ENCODE data around the gene ITPA. TPM values are rescaled to one million over a fixed set of nuclear protein-coding genes. Genes with fewer than 3 reads are reported as not detected.
"Not testable (repeated sequence)": the region's sequence is repeated elsewhere in the genome, so short reads cannot be mapped to it uniquely, and the experiment has no call there.

ITPA gene
- total RNA-seq, 1 experiment from 2014 or later: 117 TPM

GRCh38 chr20:3209946-3210317 is 634 bp downstream of the ITPA start:
- no TSS peak for BruUV-seq (replicated peaks)
- H3K9ac ChIP-seq (ENCODE audit: low read length): peak overlapping the region; percentile 90
- peak overlapping the region; percentile 92 for H2AFZ ChIP-seq (ENCODE audit: low read length)
- ATAC-seq (peak; percentile 55), DNase-seq (no peak)
- no peaks in the 10 kb centered on the region for H3K27me3 ChIP-seq (ENCODE audit: low read length)
- CTCF ChIA-PET: no interaction called here
- H3K79me2 ChIP-seq (ENCODE audit: low read length): peaks cover 46% of the 10 kb centered on the region
- no peaks in the 10 kb centered on the region for H3K9me2 ChIP-seq (replicated peaks; ENCODE audit: low read length)
- no peaks in the 10 kb centered on the region for H3K9me3 ChIP-seq (ENCODE audit: low read length)
- TF ChIP-seq EZH2phosphoT487 (IDR thresholded peaks at IDR 0.05; ENCODE audit: borderline replicate concordance, low read length) (no peak), CTCF (conservative IDR thresholded peaks at IDR 0.05; ENCODE audit: low read depth, low read length) (no peak), EZH2 (IDR thresholded peaks at IDR 0.05; ENCODE audit: low read length, unreplicated experiment) (no peak)
- H3K4me2 ChIP-seq (ENCODE audit: low read length): peak overlapping the region; percentile 83
- peak overlapping the region; percentile 89 for H3K4me3 ChIP-seq (ENCODE audit: low read length)
- peak overlapping the region; percentile 55 for H3K27ac ChIP-seq (ENCODE audit: low read length)
- POLR2A ChIA-PET (ENCODE audit: unreplicated experiment): interaction anchor here (0.5 kb wide), 1 partner anchor 37 kb away, joined by 5 read pairs; no protein-coding TSS in a partner anchor
- intact Hi-C loops (cut with micrococcal nuclease): no loop called here
- H3K4me1 ChIP-seq (ENCODE audit: insufficient read depth, low read length): peaks cover 14% of the 10 kb centered on the region; the same call in 1 of the 2 replicates
- H3F3A ChIP-seq (ENCODE audit: low read length, unreplicated experiment): no peaks in the 10 kb centered on the region
- H3K36me3 ChIP-seq (ENCODE audit: low read depth, low read length): peaks cover 10% of the 10 kb centered on the region; the same call in 1 of the 2 replicates
- H4K20me1 ChIP-seq (ENCODE audit: low read length): no peaks in the 10 kb centered on the region

GRCh38 chr20:3210346-3210745 is 1.0 kb downstream of the ITPA start:
- ChIA-PET CTCF (no interaction called here), POLR2A (ENCODE audit: unreplicated experiment) (no interaction called here)
- peak overlapping the region; percentile 83 for H3K4me2 ChIP-seq (ENCODE audit: low read length)
- H3K27me3 ChIP-seq (ENCODE audit: low read length): no peaks in the 10 kb centered on the region
- no TSS peak for BruUV-seq (replicated peaks)
- H3K4me3 ChIP-seq (ENCODE audit: low read length): peak overlapping the region; percentile 89
- H3K9me3 ChIP-seq (ENCODE audit: low read length): no peaks in the 10 kb centered on the region
- peak overlapping the region; percentile 92; the same call in 1 of the 2 replicates for H2AFZ ChIP-seq (ENCODE audit: low read length)
- no peak for DNase-seq
- no peaks in the 10 kb centered on the region for H4K20me1 ChIP-seq (ENCODE audit: low read length)
- H3K79me2 ChIP-seq (ENCODE audit: low read length): peaks cover 46% of the 10 kb centered on the region
- H3K27ac ChIP-seq (ENCODE audit: low read length): no peak overlapping the region
- peak overlapping the region; percentile 90 for H3K9ac ChIP-seq (ENCODE audit: low read length)
- no peak for TF ChIP-seq CTCF (conservative IDR thresholded peaks at IDR 0.05; ENCODE audit: low read depth, low read length)
- no peak for TF ChIP-seq EZH2 (IDR thresholded peaks at IDR 0.05; ENCODE audit: low read length, unreplicated experiment)
- TF ChIP-seq EZH2phosphoT487 (IDR thresholded peaks at IDR 0.05; ENCODE audit: borderline replicate concordance, low read length): no peak
- no peaks in the 10 kb centered on the region for H3F3A ChIP-seq (ENCODE audit: low read length, unreplicated experiment)
- no peaks in the 10 kb centered on the region for H3K9me2 ChIP-seq (replicated peaks; ENCODE audit: low read length)
- H3K36me3 ChIP-seq (ENCODE audit: low read depth, low read length): peaks cover 14% of the 10 kb centered on the region; the same call in 1 of the 2 replicates
- ATAC-seq: no peak
- H3K4me1 ChIP-seq (ENCODE audit: insufficient read depth, low read length): peaks cover 14% of the 10 kb centered on the region; the same call in 1 of the 2 replicates
- intact Hi-C loops (cut with micrococcal nuclease): no loop called here

GRCh38 chr20:3213226-3213625 is 3.9 kb downstream of the ITPA start:
- ChIA-PET POLR2A (ENCODE audit: unreplicated experiment) (no interaction called here), CTCF (no interaction called here)
- H3K4me3 ChIP-seq (ENCODE audit: low read length): no peak overlapping the region
- ATAC-seq: no peak
- no peak overlapping the region for H3K4me2 ChIP-seq (ENCODE audit: low read length)
- peaks cover 15% of the 10 kb centered on the region; the same call in 1 of the 2 replicates for H3K36me3 ChIP-seq (ENCODE audit: low read depth, low read length)
- peaks cover 4% of the 10 kb centered on the region for H3F3A ChIP-seq (ENCODE audit: low read length, unreplicated experiment)
- H3K79me2 ChIP-seq (ENCODE audit: low read length): peaks cover 46% of the 10 kb centered on the region
- no peaks in the 10 kb centered on the region for H3K9me3 ChIP-seq (ENCODE audit: low read length)
- TF ChIP-seq CTCF (conservative IDR thresholded peaks at IDR 0.05; ENCODE audit: low read depth, low read length): no peak
- no peak for TF ChIP-seq EZH2 (IDR thresholded peaks at IDR 0.05; ENCODE audit: low read length, unreplicated experiment)
- TF ChIP-seq EZH2phosphoT487 (IDR thresholded peaks at IDR 0.05; ENCODE audit: borderline replicate concordance, low read length): no peak
- no peaks in the 10 kb centered on the region for H3K9me2 ChIP-seq (replicated peaks; ENCODE audit: low read length)
- no peak overlapping the region for H3K27ac ChIP-seq (ENCODE audit: low read length)
- H3K4me1 ChIP-seq (ENCODE audit: insufficient read depth, low read length): peaks cover 16% of the 10 kb centered on the region; the same call in 1 of the 2 replicates
- no TSS peak for BruUV-seq (replicated peaks)
- H2AFZ ChIP-seq (ENCODE audit: low read length): no peak overlapping the region
- no peak for DNase-seq
- no peaks in the 10 kb centered on the region for H4K20me1 ChIP-seq (ENCODE audit: low read length)
- no peak overlapping the region for H3K9ac ChIP-seq (ENCODE audit: low read length)
- H3K27me3 ChIP-seq (ENCODE audit: low read length): no peaks in the 10 kb centered on the region
- intact Hi-C loops (cut with micrococcal nuclease): no loop called here

- DNase-seq; ATAC-seq; H3K9me2 ChIP-seq (replicated peaks; ENCODE audit: low read length); POLR2A ChIA-PET (ENCODE audit: unreplicated experiment); H3F3A ChIP-seq (ENCODE audit: low read length, unreplicated experiment); H3K4me2 ChIP-seq (ENCODE audit: low read length); H3K27me3 ChIP-seq (ENCODE audit: low read length); CTCF ChIA-PET; intact Hi-C loops (cut with micrococcal nuclease); H2AFZ ChIP-seq (ENCODE audit: low read length); H3K27ac ChIP-seq (ENCODE audit: low read length); BruUV-seq (replicated peaks); H3K4me3 ChIP-seq (ENCODE audit: low read length); H3K9me3 ChIP-seq (ENCODE audit: low read length); H4K20me1 ChIP-seq (ENCODE audit: low read length); H3K9ac ChIP-seq (ENCODE audit: low read length): not testable (repeated sequence)
- peaks cover 15% of the 10 kb centered on the region; the same call in 1 of the 2 replicates for H3K36me3 ChIP-seq (ENCODE audit: low read depth, low read length)
- peaks cover 10% of the 10 kb centered on the region; the same call in 1 of the 2 replicates for H3K4me1 ChIP-seq (ENCODE audit: insufficient read depth, low read length)
- H3K79me2 ChIP-seq (ENCODE audit: low read length): peaks cover 33% of the 10 kb centered on the region
Observed at GRCh38 chr20:3215359-3215917, 6.1 kb downstream of the ITPA start.

All from PC-3 (cell line).